ENCODE results near the gene APEH.
"Not testable (repeated sequence)": the region's sequence is repeated elsewhere in the genome, so short reads cannot be mapped to it uniquely, and the experiment has no call there.

Gene APEH

DNA sequence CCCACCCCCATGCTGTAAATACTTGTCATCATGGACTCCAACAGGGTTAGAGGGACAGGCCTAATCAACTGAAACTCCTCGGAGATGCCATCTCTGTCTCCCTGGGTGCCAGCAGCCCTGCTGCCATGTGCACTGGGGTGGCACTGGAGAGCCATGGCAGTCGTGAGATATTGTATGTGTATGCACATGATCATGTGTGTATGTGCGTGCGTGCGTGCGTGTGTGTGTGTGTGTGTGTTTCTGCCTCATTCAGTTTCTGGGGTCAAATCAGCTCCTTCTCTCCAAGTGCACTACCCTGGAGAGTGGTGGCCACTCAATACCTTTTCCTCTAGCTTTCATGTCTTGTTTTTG lies 3.2 kb upstream of the APEH start:
- no peak for DNase-seq

DNA sequence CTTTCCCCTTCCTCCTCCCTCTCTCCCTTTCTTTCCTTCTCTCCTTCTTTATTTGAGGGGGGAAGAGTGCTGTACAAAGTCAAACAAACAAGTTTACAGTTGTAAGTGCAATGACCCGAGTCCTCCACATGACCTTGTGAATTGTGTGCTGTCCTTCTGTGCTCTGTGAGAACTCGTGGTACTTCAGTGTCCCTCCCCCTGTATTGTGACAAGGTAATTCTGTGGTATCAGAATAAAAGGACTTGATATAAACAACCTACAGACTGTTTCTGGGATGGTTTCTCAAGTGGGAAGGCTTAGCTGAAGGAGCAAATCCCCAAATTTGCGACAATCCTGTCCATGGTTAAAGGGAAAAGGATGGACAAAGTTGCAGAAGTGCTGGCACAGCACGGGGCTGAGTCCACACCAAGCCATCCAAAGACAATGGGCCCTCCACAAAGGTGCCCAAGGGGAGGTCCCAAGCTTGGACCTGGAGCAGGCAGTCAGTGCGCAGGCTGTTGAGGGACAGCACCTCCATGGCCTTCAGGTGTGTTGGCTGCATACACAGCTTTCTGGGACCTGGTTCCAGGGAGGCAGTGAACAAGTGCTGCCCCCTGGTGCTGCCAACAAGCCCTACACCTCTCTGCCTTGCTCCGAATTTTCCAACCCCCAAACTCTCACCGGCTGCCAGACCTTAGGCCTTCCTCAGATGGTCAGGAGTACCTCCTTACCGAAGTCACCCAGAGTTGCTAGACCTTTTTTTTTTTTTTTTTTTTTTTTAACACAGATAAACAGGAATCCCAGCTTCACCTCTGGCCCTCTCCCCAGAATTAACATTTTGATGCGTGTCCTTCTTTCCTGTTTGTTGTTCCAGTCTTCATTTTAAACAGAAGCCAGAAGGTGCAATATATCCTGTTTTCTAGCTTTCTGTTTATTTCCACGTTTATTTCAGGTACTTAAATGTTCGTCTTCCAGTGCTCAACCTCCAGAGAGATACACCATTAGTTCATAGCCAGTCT lies 2.6 kb upstream of the APEH start:
- no peak for DNase-seq

- DNase-seq = no peak
Observed at GRCh38 chr3:49673121-49673714, 933 bp upstream of the APEH start.

DNA sequence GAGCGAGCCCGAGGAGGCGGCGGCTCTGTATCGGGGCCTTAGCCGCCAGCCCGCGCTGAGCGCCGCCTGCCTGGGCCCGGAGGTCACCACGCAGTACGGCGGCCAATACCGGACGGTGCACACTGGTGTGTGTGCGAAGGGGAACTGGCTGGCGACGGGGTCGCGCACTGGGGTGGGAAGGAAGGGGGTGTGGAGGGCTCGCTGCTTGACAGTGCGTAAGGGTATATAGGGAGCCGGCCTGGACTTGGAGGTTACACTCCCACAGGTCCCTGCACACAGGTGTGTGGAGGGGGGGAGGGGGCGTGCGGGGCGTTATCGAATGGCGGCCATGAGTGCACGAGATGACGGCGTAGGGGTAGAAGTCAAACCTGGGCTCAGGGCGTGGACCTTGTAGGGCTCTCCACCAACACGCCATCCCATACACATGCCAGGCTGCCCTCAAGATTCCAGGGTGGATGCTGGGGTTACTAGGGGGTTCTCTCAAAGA lies 389 bp downstream of the APEH start:
- DNase-seq = no peak

DNA sequence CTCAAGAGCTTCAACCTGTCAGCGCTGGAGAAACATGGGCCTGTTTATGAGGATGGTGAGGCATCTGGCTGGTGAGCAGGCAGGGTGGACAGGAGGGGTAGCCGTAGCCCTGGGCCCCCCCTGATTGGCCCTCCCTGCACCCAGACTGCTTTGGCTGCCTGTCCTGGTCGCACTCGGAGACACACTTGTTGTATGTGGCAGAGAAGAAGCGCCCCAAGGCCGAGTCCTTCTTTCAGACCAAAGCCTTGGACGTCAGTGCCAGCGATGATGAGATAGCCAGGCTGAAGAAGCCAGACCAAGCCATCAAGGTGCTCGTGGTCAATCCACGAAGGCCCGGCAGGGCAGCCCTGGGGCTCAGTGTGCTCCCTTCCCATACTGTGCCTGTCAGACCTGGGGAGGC lies 1.8 kb downstream of the APEH start:
- no peak for DNase-seq

GRCh38 chr3:49680493-49681231 lies 6.5 kb downstream of the APEH start:
- no peak for DNase-seq

- no peak for DNase-seq
Observed at GRCh38 chr3:49681232-49681522, 7.0 kb downstream of the APEH start.

DNA sequence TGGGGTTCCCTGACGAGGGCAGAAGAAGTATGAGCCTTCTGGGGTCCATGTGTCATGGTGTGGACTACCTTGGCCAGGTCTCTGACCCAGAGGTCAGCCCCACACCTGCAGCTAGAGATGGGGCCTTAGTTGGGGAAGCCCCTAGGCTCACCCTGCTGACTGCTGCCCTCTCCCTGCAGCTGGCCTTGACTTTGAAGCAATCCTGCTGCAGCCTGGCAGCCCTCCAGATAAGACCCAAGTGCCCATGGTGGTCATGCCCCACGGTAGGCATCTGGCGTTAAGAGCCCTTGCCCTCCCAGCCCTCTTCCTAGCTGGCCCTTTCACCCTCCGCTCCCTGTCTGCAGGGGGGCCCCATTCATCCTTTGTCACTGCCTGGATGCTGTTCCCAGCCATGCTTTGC lies 7.4 kb downstream of the APEH start:
- no peak for DNase-seq

DNA sequence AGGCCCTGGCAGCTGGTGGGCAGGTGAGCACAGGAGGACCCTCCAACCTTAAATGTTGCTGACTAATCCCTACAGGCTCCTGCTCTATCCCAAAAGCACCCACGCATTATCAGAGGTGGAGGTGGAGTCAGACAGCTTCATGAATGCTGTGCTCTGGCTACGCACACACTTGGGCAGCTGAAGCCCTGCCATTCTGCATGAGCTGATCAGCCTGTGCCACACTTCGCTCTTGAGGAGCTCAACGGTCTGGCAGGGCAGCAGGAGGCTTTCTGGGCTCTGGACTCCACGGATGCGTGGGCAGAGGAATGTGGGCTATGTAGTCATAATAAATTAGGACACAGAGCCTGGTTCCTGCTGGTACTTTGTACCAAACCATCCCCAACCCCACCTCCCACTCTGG lies 9.0 kb downstream of the APEH start:
- no peak for DNase-seq

- not testable (repeated sequence) for DNase-seq
Observed at GRCh38 chr3:49684453-49684852, 10.3 kb downstream of the APEH start.

DNA sequence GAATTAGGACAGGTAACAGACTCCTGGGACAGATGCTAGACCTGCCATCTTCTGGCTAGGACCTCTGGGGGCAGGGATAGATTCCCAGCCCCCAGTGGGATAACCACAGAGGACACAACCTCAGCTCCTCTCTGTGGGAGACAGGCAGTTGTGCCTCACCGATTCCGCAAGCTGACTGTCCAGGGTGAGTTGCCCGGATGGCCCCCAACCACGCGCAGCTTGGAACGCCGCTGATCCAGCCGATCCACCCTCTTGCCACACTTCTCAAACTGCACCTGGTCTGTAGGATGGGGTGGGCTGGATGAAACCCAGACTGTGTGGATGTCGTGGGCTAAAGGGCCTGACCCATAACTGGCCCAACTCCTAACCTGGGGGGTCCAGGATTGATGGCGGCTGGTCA lies 11.0 kb downstream of the APEH start:
- not testable (repeated sequence) for DNase-seq

DNA sequence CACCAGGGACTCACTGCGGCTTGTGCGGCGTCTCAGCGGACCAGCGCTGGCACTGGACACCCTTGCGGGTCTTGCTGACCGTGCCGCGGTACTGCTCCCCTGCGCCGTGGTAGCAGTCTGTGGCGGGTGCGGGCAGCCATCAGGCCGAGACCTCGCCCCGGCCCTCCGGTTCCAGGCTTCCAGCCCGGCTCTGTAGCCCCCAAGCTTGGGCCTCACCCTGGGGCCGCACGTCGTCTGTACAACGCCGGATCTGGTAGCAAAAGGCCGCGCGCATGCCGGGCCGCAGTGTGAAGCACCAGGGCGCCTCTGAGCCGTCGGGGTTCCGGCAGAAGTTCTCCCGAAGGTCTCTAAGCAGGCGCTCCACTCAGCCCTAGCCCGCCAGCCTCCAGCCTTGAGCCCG lies 11.7 kb downstream of the APEH start:
- DNase-seq = not testable (repeated sequence)

- DNase-seq = not testable (repeated sequence)
Observed at GRCh38 chr3:49686346-49686745, 12.2 kb downstream of the APEH start.

DNA sequence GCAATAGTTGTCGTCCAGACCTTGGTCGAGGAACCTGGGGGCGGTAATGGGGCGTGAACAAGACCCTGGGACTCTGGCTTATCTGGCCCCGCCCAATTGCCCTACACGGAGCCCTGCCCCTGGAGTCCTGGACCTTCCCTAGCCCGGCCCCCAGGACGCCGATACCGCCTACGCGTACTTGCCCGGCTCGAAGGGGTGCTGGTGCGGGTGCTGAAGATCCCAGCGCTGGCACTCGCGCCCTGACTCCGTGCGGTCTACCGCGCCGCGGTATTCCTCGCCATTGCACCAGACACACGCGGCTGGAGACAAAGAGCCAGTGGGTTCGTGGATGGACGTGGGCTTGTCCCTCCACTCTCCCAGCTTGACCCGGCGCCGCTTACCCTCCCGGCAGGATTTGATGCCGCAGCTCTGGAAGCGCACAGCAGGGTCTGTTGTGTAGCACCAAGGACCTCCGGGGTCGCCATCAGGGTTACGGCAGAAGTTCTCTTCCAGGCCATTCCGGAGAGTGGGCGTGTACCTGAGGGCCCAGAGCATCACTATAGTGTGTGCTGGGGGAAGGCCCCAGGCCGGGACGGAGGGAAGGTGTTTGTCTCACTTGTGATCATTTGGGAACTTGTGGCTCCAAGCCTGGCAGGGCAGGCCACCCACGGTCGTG lies 12.7 kb downstream of the APEH start:
- DNase-seq = not testable (repeated sequence)

- DNase-seq = not testable (repeated sequence)
Observed at GRCh38 chr3:49687424-49687795, 13.3 kb downstream of the APEH start.

DNA sequence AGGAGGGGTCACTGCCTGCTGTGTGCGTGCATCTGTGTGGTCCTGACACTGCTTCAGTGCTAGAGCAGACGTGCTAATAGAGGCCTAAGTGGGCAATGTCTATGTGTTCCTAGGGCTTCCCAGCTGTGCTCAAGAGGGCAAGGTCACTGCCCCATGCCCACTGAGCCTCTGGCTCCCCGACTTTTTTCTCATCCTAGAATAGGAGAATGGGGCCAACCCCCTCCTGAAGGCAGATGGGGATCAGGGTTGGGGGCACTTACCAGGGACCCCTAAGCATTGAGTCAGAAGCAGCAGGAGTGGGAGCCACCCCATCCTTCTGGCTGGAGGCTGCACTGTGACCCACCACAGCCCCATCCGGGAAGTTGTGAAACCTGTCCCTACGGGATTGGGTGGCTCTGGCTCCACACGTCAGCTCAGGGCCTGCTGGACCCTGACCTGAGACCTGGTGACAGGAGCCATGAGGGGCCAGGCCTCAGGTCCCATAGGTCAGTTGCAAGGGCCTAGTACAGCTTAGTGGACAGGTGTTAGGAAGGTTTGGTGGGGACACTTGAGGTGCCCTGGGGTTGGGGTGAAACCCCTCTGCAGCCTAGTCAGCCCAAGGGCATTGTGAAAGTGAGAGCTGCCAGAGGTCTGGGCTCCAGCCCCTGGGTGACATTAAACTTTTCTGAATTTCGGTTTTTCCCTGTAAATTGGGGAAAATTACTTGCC lies 14.3 kb downstream of the APEH start:
- DNase-seq = not testable (repeated sequence)

DNA sequence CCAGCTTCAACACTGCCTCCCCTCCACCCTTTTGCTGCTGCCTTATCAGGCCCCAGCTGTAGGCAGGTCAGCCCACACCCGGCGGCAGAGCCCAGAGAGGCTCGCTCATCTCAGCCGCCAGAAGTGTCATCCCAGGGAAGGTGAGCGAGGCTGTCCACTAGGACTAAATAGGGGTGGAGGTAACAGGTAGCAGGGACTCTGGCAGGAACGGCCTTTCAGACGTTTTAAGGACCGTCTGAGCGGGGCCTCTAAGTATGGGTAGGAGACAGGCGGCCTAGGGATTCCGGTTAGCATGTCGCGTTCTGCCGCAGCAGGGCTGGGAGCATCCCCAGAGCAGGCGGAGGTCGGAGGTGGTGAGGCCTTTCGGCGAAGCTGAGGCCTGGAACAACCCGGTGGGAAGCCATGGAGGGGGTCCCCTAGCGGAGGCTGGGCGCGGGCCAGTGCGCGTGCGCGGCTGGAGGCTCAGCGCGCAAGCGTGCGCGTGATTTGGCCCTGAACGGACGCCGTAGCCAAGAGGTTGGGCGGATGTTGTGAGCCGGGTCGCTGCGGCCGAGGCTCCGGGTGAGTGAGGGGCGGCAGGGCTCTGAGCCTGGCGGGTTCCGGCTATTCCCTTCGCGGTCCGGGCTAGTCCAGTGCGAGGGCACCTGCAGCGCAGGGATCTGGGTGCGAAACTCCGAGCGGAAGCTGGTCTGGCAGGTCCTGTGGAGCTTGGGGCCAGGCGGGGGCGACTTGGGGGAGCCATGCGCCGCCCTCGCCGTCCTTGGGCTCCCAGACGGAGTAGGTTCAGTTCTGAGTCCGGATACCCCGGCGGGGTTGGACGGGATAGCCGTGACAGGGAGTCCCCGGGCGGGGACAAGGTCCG lies 15.1 kb downstream of the APEH start, which contains the start of the genes MST1 and RNF123:
Gene MST1, minus strand, starts transcription at position 429 of the 862 bp plus-strand sequence. CDS start 783 bp downstream, outside the sequence.
Gene RNF123, plus strand, starts transcription at position 512 of the 862 bp plus-strand sequence. CDS start 1,609 bp downstream, outside the sequence.
- DNase-seq = no peak

DNA sequence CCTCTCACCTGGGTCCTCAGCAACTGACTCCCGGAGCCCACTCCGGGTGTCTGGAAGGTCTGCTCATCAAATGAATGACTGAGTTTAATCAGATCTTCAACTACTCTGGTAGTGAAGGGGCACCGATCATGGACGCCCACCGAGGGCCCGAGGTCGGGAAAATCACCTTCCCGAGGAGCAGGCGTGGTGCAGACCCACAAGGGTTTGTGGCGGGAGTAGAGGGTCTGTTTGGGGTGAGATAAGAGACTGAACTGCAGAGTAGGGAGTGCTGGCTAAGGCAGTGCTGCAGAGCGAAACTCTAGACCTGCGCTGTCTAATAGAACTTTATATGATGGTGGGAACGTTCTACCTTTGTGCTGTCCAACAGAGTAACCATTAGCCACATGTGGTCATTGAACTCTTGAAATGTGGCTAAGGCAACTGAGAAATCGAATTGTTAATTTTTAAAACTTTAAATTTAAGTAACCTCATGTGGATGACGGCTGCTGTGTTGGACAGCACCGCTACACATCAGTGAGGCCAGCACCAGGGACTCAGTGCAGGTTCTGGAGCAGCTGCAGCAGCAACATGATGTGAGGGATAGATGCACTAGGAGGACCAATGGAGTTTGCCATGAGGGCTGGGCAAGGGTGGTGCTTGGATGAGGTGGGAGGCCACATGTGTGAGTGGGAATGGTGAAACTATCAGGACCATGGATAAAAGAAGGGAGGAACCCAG lies 15.9 kb downstream of the APEH start:
- DNase-seq = not testable (repeated sequence)

GRCh38 chr3:49690856-49691255 lies 16.7 kb downstream of the APEH start:
- DNase-seq = not testable (repeated sequence)

DNA sequence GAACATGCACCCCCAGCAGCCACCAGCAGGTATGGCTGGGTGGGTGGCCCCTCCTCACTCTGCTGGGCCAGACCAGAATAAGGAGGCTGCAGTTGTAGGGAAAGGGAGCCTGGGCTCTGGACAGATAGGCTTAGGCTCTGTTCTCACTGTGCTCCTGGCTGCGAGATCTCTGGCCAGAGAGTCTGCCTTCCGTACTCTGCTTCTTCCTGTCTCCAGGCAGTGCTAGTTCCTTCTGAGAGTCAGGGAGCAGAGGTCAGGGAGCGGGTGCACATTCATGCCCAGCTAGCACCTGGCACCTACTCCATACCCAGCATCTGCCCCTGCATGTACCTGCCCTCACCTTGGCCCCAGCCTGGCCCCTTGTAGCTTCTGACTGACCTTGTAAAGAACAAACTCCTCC lies 17.3 kb downstream of the APEH start:
- DNase-seq = not testable (repeated sequence)
